ENCODE measurements around the gene LARP4B.

LARP4B gene

DNA sequence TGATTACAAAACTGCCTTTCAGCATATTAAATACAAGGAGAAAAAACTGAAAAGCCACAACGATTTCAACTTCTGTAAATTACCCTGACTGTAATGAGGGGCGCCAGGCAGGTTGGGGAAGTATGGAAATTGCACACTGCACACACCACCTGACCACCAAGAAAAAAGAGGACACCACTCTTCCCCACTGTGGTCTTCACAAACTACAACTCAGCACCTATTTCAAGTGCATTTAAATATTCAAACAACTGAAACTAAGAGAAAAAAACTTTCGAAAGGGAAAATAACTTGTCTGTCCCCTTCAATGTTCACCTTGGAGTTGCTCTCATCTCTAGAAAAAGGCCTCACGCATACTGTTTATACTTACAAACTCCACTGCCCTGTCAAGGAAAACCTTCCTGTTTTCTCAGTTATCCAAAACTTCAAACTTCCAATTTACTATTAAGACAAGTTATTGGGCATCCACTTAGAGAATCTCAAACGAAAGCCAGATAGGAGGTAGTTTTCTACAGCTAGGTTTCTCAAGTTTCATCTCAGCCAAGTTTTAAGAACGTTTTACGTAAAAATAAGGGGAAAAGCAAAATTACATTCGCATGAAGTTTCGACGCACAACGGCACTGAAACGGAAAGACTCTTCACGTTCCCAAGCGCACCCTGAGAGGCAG, 1.4 kb downstream of the LARP4B start:
- no peak for DNase-seq (ENCODE audit: low read depth)
- H3K4me3 ChIP-seq (ENCODE audit: control insufficient read depth, low read depth, low read length): peak overlapping the region; percentile 79
- TF ChIP-seq CTCF (IDR thresholded peaks at IDR 0.05; ENCODE audit: control insufficient read depth, insufficient read depth, low read depth, low read length, missing control alignments): no peak

- no peak for TF ChIP-seq CTCF (IDR thresholded peaks at IDR 0.05; ENCODE audit: control insufficient read depth, insufficient read depth, low read depth, low read length, missing control alignments)
- no peak overlapping the region for H3K4me3 ChIP-seq (ENCODE audit: control insufficient read depth, low read depth, low read length)
- no peak for DNase-seq (ENCODE audit: low read depth)
Observed at GRCh38 chr10:927131-927530, 4.4 kb downstream of the LARP4B start.

GRCh38 chr10:926075-926698, 5.3 kb downstream of the LARP4B start:
- H3K4me3 ChIP-seq (ENCODE audit: control insufficient read depth, low read depth, low read length): no peak overlapping the region
- DNase-seq (ENCODE audit: low read depth): no peak
- TF ChIP-seq CTCF (IDR thresholded peaks at IDR 0.05; ENCODE audit: control insufficient read depth, insufficient read depth, low read depth, low read length, missing control alignments): no peak

GRCh38 chr10:924524-924859, 7.0 kb downstream of the LARP4B start:
- no peak overlapping the region for H3K4me3 ChIP-seq (ENCODE audit: control insufficient read depth, low read depth, low read length)
- DNase-seq (ENCODE audit: low read depth): no peak
- no peak for TF ChIP-seq CTCF (IDR thresholded peaks at IDR 0.05; ENCODE audit: control insufficient read depth, insufficient read depth, low read depth, low read length, missing control alignments)

DNA sequence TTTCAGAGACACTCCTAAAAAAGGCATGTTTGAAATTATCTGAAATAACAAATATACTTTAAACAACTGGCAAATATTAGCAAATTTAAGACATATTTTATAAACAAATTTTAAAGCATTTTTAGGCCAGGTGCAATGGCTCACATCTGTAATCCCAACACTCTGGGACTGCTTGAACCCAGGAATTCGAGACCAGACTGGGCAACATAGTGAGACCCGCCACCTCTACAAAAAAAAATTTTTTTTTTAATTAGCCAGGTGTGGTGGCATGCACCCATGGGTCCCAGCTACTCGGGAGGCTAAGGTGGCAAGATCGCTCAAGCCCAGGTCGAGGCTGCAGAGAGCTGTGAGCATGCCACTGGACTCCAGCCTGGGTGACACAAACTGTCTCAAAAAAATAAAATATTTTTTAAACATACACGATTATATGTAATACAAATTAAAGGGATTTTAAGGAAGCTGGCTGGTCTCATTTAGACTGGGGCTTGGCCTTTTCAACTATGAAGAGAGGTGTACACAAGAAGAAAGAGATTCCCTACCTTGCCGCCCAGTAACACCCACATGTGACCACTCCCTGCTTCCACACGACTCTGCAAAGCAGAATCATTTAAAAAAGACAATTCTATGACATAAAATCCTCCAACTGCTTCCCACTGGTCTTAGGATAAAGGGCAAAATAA, 7.5 kb downstream of the LARP4B start:
- H3K4me3 ChIP-seq (ENCODE audit: control insufficient read depth, low read depth, low read length): no peak overlapping the region
- no peak for TF ChIP-seq CTCF (IDR thresholded peaks at IDR 0.05; ENCODE audit: control insufficient read depth, insufficient read depth, low read depth, low read length, missing control alignments)
- no peak for DNase-seq (ENCODE audit: low read depth)

GRCh38 chr10:921471-922414, 9.8 kb downstream of the LARP4B start:
- no peak overlapping the region for H3K4me3 ChIP-seq (ENCODE audit: control insufficient read depth, low read depth, low read length)
- peak; percentile 48 for DNase-seq (ENCODE audit: low read depth)
- TF ChIP-seq CTCF (IDR thresholded peaks at IDR 0.05; ENCODE audit: control insufficient read depth, insufficient read depth, low read depth, low read length, missing control alignments): no peak

Data from AG09309 (cell line).